Adrenal gland (tissue), 12 donors: ENCODE measurements around the gene TAF4. TPM values are rescaled to one million over a fixed set of nuclear protein-coding genes. Genes with fewer than 3 reads are reported as not detected.
"Not testable (repeated sequence)": the region's sequence is repeated elsewhere in the genome, so short reads cannot be mapped to it uniquely, and the experiment has no call there.

Source experiments
- DNase-seq, 7 donors: peaks; one replicate each; pipeline ENCODE4 v3.0.0-alpha.2; 2019 to 2020
- H3K27ac ChIP-seq, 5 donors: fragments of 200-600 bp; sonication (generic) in 4 of 5; 1 replicate in 3 of 5; 2 replicates in 2 of 5; pipeline versions ENCODE4 v1.5.1 to v1.8.0; 2016 to 2020; ENCODE audit warnings: mild to moderate bottlenecking in 1 of 5
- H3K27me3 ChIP-seq: fragments of 200-600 bp; 2 replicates; pipeline ENCODE4 v1.8.0; 2021
- H3K36me3 ChIP-seq, 2 donors: fragments of 200-600 bp; replicated peaks in 1 of 2; 1 replicate in 1 of 2; 2 replicates in 1 of 2; pipeline versions ENCODE4 v1.5.1 to v1.8.0; 2018 to 2022
- H3K4me1 ChIP-seq, 2 donors: fragments of 200-600 bp; replicated peaks in 1 of 2; 1 replicate in 1 of 2; 2 replicates in 1 of 2; pipeline versions ENCODE4 v1.5.1 to v1.8.0; 2018 to 2021
- H3K4me3 ChIP-seq, 4 donors: fragments of 200-600 bp; sonication (generic) in 3 of 4; one replicate each; pipeline ENCODE4 v1.5.1; 2016 to 2018
- H3K9me3 ChIP-seq, 3 donors: fragments of 200-600 bp; sonication (generic) in 1 of 3; replicated peaks in 1 of 3; 1 replicate in 2 of 3; 2 replicates in 1 of 3; pipeline versions ENCODE4 v1.5.1 to v1.8.0; 2016 to 2021
- POLR2A ChIP-seq, 2 donors: fragments of 450-650 bp; IDR thresholded peaks; one replicate each; pipeline ENCODE4 v1.6.1; 2017; ENCODE audit warnings: antibody characterized with exemption in 2 of 2, mild to moderate bottlenecking in 2 of 2, moderate library complexity in 1 of 2
- WGBS, 4 donors: extraction: QIAGEN DNeasy Blood & Tissue Kit in 2 of 4; methylation state at CpG; one replicate each; pipeline versions ENCODE4 v1.1.5 to v1.1.7; 2013 to 2017; 5-methylcytosine and 5-hydroxymethylcytosine counted together
- intact Hi-C, 2 donors: fragments of 100-400 bp; cut with DNase I; formaldehyde crosslinking; loops; one replicate each; pipeline versions ENCODE4 v1.14.1 to v1.15.0; 2022 to 2023
- polyA plus RNA-seq, 3 donors: library from polyadenylated mRNA; stranded (reverse); fragments of 200-250 nt in 2 of 3; fragments of 350-450 nt in 1 of 3; fragmentation: Illumina TruSeq in 1 of 3; extraction: RNeasy Lipid Tissue Mini Kit (QIAGEN cat#74804) in 1 of 3; gene quantifications; one replicate each; pipeline ENCODE4 v1.2.3, GENCODE V29; 2013 to 2014
- total RNA-seq, 9 donors: library from RNA; depleted of rRNA in 4 of 9; stranded (reverse); fragments of >200 nt in 4 of 9; fragments of 120-200 nt in 1 of 9; fragmentation: NEBNext Ultra II Directional in 1 of 9; extraction: Animal tissue kit (Norgen Biotek cat#: 25700) in 1 of 9; gene quantifications; one replicate each; pipeline versions ENCODE4 v1.1.0 to v1.2.4, GENCODE V29; 2013 to 2023
- TF ChIP-seq, protein P1 (sequence below), 6 experiments: fragments of 450-650 bp in 4 of 6; fragments of 200-600 bp in 2 of 6; sonication (generic) in 1 of 6; IDR thresholded peaks; 1 replicate in 5 of 6; 2 replicates in 1 of 6; pipeline versions ENCODE4 v1.5.1 to v1.8.0; 2016 to 2021; ENCODE audit warnings: antibody characterized with exemption in 6 of 6, mild to moderate bottlenecking in 2 of 6, moderate library complexity in 1 of 6
- donor health status: healthy with polysubstance abuse.
- donor health status: Bipolar disorder and iron deficiency.
- donor health status: DM: yes; HTN: yes; CAD: no.
- donor health status: DM: no; HTN: no; CAD: no.
- donor health status: DM: no; HTN: no; CAD: no.
- donor health status: DM: yes; HTN: yes; CAD: no.

Gene TAF4
- total and polyA plus RNA-seq, 12 donors = 5.2 to 30.9 (median 14.8) TPM

- Histone ChIP-seq H3K4me1 (peaks cover 5 to 22% of the 10 kb centered on the region in 2 donors), H3K9me3 (no peaks in the 10 kb centered on the region), H3K36me3 (no peaks in the 10 kb centered on the region), H3K27ac (no peak overlapping the region), H3K4me3 (no peak overlapping the region), H3K27me3 (no peaks in the 10 kb centered on the region)
- no peak for TF ChIP-seq POLR2A (IDR thresholded peaks at IDR 0.05)
- TF ChIP-seq, protein P1, sequence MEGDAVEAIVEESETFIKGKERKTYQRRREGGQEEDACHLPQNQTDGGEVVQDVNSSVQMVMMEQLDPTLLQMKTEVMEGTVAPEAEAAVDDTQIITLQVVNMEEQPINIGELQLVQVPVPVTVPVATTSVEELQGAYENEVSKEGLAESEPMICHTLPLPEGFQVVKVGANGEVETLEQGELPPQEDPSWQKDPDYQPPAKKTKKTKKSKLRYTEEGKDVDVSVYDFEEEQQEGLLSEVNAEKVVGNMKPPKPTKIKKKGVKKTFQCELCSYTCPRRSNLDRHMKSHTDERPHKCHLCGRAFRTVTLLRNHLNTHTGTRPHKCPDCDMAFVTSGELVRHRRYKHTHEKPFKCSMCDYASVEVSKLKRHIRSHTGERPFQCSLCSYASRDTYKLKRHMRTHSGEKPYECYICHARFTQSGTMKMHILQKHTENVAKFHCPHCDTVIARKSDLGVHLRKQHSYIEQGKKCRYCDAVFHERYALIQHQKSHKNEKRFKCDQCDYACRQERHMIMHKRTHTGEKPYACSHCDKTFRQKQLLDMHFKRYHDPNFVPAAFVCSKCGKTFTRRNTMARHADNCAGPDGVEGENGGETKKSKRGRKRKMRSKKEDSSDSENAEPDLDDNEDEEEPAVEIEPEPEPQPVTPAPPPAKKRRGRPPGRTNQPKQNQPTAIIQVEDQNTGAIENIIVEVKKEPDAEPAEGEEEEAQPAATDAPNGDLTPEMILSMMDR (IDR thresholded peaks at IDR 0.05) = no peak
- DNase-seq = peak in 1 of 7 donors; percentile 43
- intact Hi-C loops = no loop called here
- WGBS, 4 donors = 90 to 96% (median 95%) methylated on average over 9 to 11 of the region's 11 CpGs
Observed at GRCh38 chr20:62058941-62059340, 6.7 kb downstream of the TAF4 start.

- no peak overlapping the region for H3K27ac ChIP-seq
- WGBS, 4 donors = 80 to 93% (median 86%) methylated on average over 7 to 11 of the region's 11 CpGs
- no peaks in the 10 kb centered on the region for H3K27me3 ChIP-seq
- no peak for DNase-seq
- no peak for TF ChIP-seq POLR2A (IDR thresholded peaks at IDR 0.05)
- TF ChIP-seq, protein P1 (IDR thresholded peaks at IDR 0.05) = no peak
- H3K4me3 ChIP-seq = no peak overlapping the region
- peaks cover 0 to 4% of the 10 kb centered on the region in 2 donors for H3K36me3 ChIP-seq
- peaks cover 0 to 4% of the 10 kb centered on the region in 2 donors for H3K4me1 ChIP-seq
- H3K9me3 ChIP-seq = no peaks in the 10 kb centered on the region
- intact Hi-C loops = no loop called here
Observed at GRCh38 chr20:62056975-62057374, 8.7 kb downstream of the TAF4 start.

- Histone ChIP-seq H3K27ac (no peak overlapping the region), H3K9me3 (no peaks in the 10 kb centered on the region), H3K36me3 (peaks cover 0 to 4% of the 10 kb centered on the region in 2 donors), H3K4me1 (no peaks in the 10 kb centered on the region), H3K27me3 (no peaks in the 10 kb centered on the region), H3K4me3 (no peak overlapping the region)
- 79 to 98% (median 91%) methylated on average over 4 to 6 of the region's 6 CpGs for WGBS, 4 donors
- no peak for DNase-seq
- intact Hi-C loops = no loop called here
- TF ChIP-seq, protein P1 (IDR thresholded peaks at IDR 0.05) = no peak
- TF ChIP-seq POLR2A (IDR thresholded peaks at IDR 0.05) = no peak
Observed at GRCh38 chr20:62056377-62056776, 9.3 kb downstream of the TAF4 start.

DNA sequence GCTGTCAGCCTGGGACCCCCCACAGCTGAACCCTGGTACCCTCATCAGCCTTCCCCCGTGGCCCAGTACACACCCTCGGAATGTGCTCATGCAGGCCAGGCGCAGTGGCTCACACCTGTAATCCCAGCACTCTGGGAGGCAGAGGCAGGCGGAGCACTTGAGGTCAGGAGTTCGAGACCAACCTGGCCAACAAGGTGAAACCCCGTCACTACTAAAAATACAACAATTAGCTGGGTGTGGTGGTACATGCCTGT is 9.9 kb downstream of the TAF4 start:
- H3K4me3 ChIP-seq, intact Hi-C loops, H3K4me1 ChIP-seq: not testable (repeated sequence)

DNA sequence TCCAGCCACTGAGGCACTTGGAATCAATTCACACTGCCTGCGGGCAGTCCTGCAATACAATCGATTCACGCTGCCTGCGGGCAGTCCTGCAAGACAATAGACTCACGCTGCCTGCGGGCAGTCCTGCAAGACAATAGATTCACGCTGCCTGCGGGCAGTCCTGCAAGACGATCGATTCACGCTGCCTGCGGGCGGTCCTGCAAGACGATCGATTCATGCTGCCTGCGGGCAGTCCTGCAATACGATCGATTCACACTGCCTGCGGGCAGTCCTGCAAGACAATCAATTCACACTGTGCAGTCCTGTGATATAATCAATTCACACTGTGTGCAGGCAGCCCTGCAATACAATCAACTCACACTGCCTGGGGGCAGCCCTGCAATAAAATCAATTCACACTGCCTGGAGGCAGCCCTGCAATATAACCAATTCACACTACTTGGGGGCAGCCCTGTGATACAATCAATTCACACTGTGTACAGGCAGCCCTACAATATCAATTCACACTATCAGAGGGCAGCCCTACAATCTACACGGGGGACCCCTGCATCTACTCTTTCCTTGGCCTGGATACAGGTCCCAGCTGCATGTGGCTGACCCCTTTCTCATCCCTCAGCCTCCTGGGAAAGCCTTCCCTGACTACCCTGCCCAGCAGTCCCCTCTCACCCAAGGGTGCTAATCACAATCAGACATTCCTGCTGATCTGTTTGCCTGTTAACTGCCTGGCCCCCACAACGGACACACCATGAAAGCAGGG is 10.4 kb downstream of the TAF4 start:
- H3K27me3 ChIP-seq = no peaks in the 10 kb centered on the region
- WGBS, 4 donors = 91 to 99% (median 95%) methylated on average over 13 to 21 of the region's 21 CpGs
- intact Hi-C loops = no loop called here

More for the DNA sequence above, 9.9 kb downstream of the TAF4 start:
- not testable (repeated sequence) for H3K9me3 ChIP-seq, H3K27ac ChIP-seq, DNase-seq, H3K36me3 ChIP-seq, H3K27me3 ChIP-seq
- 0 to 82% (median 81%) methylated on average over 1 to 6 of the region's 6 CpGs; no CpG with 5 or more reads in 1 of the 4 donors for WGBS, 4 donors

More for the DNA sequence above, 10.4 kb downstream of the TAF4 start:
- peak in 1 of 7 donors; percentile 5 for DNase-seq
- peaks cover 0 to 4% of the 10 kb centered on the region in 2 donors for H3K36me3 ChIP-seq
- no peak overlapping the region for H3K4me3 ChIP-seq
- TF ChIP-seq, protein P1 (IDR thresholded peaks at IDR 0.05) = no peak
- no peak for TF ChIP-seq POLR2A (IDR thresholded peaks at IDR 0.05)
- no peak overlapping the region for H3K27ac ChIP-seq
- H3K4me1 ChIP-seq = no peaks in the 10 kb centered on the region
- no peaks in the 10 kb centered on the region for H3K9me3 ChIP-seq
